Prostate gland (tissue), 2 donors: ENCODE results near the gene ATG101.

Source experiments
- CTCF ChIP-seq, 4 experiments: fragments of 200-600 bp in 2 of 4; fragments of 450-650 bp in 2 of 4; sonication (generic) in 2 of 4; IDR thresholded peaks; 1 replicate in 3 of 4; 2 replicates in 1 of 4; pipeline ENCODE4 v1.5.1; 2016 to 2019; ENCODE audit warnings: antibody characterized with exemption in 4 of 4, mild to moderate bottlenecking in 2 of 4, moderate library complexity in 2 of 4
- POLR2AphosphoS5 ChIP-seq: sonication (generic); formaldehyde crosslinking; IDR thresholded peaks from one replicate; pipeline ENCODE4 v1.6.1; 2017; ENCODE audit warnings: antibody characterized with exemption

- no peak for TF ChIP-seq POLR2AphosphoS5
- no peak for TF ChIP-seq CTCF (IDR thresholded peaks at IDR 0.05)
Observed at GRCh38 chr12:52126050-52126604, 56.3 kb downstream of the ATG101 start.
